ENCODE results near the gene FOXR2.

DNA sequence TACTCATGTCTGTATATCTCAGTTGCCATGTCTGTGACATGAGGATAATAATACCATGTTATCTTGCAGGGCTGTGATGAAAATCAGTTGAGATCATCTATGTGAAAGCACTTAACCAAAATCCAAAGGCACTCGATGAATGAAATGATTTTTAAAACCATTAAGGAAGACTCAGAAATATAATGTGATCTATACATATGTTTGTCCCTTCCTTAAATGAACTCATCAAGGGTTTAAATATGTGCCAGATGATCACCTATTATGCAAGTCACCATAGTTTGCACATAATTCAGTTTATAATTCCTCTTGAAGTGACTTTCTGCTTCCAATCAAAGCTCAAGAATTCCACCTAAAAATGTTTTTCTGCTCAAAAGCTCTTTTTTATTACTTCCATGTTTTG lies at the start of gene FOXR2:
- TF ChIP-seq, protein P1, sequence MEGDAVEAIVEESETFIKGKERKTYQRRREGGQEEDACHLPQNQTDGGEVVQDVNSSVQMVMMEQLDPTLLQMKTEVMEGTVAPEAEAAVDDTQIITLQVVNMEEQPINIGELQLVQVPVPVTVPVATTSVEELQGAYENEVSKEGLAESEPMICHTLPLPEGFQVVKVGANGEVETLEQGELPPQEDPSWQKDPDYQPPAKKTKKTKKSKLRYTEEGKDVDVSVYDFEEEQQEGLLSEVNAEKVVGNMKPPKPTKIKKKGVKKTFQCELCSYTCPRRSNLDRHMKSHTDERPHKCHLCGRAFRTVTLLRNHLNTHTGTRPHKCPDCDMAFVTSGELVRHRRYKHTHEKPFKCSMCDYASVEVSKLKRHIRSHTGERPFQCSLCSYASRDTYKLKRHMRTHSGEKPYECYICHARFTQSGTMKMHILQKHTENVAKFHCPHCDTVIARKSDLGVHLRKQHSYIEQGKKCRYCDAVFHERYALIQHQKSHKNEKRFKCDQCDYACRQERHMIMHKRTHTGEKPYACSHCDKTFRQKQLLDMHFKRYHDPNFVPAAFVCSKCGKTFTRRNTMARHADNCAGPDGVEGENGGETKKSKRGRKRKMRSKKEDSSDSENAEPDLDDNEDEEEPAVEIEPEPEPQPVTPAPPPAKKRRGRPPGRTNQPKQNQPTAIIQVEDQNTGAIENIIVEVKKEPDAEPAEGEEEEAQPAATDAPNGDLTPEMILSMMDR (IDR thresholded peaks at IDR 0.05): no peak
- no peak for TF ChIP-seq POLR2AphosphoS5 (IDR thresholded peaks at IDR 0.05)
